Lung microvascular endothelial cell (primary cell): ENCODE data around the gene RAPGEF6. TPM values are rescaled to one million over a fixed set of nuclear protein-coding genes. Genes with fewer than 3 reads are reported as not detected.
"Not testable (repeated sequence)": the region's sequence is repeated elsewhere in the genome, so short reads cannot be mapped to it uniquely, and the experiment has no call there.

Experiments
- DNase-seq, 2 donors: peaks; one replicate each; pipeline versions ENCODE4 v3.0.0 to v3.0.0-alpha.2; 2010; ENCODE audit warnings: low read depth in 2 of 2
- total RNA-seq: library from RNA; depleted of rRNA; stranded (reverse); fragments of >200 nt; gene quantifications from 2 replicates; pipeline ENCODE4 v1.2.1, GENCODE V29; 2014

The RAPGEF6 gene
- total RNA-seq, 1 donor from 2014 or later, result 11.5 TPM

DNA sequence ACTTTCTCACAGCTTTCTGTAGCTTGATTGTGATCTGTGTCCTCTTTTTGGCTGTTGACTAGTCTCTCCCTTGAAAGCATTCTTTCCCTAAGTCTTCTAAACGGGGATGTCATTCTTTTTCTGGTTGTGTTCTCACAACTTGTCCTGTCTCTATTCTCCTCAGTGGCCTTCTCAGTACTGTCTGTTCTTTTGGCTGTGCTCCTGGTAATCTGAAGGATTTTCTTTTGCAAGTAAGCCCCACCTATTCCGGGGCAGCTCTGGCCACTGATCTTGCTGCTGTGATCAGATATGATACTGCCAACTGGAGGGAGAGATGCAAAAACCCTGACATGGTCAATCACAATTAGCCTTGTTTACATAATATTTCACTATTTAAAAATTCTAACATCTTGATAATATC lies 198.9 kb downstream of the RAPGEF6 start:
- no peak for DNase-seq

DNA sequence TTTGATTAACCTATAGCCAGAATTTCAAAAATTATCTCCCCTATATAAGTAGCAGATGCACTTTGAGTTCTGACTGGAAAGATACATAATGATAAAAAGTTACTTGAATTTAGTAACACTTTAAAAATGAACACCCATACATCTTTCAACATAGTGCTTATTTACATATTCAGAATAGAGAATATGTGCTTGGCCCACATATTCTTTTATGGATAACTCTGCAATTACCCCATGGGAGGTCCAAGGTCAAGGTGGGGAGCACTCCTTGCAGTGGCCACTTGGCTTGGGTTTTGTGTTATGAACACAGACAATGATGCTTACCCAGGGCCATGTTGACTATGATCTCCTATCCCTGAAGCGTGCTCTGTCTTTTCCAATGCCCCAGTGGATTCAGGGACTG lies 201.9 kb downstream of the RAPGEF6 start:
- no peak for DNase-seq

DNA sequence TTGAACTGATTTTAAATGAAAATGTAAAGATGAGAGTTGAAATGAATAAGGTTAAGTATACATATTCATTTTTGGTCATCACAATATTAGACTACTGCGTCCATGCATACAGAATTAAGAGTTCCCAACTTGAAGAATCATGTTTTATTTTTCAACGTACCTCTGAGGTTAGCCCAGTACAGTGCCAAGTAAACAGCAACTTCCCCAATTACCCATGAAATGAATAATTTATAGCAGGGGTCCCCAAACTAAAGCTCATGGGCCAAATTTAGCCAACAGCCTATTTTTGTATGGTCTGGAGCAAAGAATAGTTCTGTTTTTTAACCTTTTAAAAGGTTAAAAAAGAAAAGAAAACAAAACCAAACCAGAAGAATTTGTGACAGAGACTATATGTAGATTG lies 203.2 kb downstream of the RAPGEF6 start:
- no peak for DNase-seq

DNA sequence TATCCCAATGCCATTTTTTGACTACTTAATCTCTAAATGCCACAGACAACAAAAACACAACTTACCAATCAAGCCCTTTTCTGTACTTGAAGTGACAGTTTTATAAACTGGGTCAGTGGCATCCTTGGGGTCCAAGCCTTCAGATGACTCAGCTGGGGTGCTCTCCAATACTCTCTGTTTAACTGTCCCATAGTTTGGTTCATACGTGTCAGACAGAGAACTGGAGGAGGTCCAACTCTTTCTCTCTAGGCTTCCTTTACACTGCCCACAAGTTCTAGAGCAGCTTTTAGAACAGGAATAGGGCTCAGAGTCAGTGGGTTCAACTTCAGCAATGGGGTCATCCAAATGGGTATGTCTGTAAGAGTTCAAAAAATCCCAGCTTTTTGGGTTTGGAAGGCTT lies 204.2 kb downstream of the RAPGEF6 start:
- DNase-seq, result peak; percentile 6 to 7

DNA sequence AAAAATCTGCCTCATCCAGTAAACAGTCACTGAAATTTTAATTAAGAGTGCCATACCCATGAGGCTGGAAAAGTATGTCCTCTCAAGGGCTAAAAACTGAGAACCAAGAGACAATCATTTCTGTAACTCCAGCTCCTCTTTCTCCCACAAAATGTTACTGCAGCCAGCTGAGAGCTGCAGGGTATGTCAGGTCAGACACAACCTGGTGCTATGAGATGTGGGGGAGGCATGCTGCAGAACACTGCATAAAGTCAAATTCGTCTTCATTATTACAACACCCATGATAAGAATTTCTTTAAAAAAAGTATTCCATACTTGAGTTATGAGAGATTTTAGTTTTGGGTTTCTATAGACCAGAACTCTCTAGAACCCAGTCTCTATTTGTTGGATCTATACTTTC lies 209.0 kb downstream of the RAPGEF6 start:
- no peak for DNase-seq

DNA sequence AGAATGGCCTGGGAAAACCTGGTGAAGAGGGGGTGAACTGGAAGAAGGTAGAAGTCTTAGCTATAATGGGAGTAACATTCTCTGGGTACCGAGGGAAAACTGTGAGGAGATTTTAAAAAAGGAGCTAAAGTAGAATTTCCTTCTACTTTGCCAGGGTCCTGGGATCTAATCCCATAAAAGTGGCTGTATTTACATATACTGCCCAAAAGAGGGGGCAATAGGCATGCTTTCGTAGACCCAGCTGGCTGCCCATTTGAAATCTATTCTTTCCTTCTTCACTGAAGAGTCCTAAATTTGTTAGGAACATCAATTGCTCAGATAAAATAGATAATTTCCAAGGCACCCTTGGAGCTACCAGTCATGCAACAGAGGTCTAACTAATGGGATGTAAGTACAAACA lies 212.0 kb downstream of the RAPGEF6 start:
- DNase-seq, result peak; percentile 63 to 73

DNA sequence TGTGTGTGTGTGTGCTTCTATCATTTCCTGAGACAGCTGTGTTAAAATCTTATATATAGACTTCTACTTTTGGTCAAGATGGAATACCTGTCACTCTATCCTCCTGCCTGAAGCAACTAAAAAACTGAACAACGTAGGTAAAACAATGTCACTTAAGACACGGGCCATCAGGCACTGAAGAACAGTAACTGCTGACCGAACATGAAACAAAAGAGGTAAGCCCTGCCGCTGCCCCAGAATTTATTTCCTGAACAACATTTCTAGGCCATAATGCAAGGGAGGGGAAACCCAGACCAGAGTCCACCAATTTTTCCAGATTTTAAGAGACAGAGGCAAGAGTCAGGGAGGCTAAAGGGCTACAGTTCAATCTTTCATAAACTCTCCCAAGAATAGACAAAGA lies 215.2 kb downstream of the RAPGEF6 start:
- DNase-seq, result peak in 1 of 2 donors; percentile 7

DNA sequence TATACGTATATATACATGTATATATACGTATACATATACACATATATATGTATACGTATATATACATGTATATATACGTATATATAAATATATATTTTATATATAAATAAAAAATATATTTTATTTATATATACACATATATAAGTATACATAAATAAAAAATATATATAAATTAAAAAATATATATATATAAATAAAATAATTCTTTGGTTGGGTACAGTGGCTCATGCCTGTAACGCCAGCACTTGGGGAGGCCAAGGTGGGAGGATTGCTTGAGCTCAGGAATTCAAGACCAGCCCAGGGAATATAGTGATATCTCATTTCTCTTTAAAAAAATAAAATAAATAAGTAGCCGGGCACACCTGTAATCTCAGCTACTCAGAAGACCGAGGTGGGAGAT lies 216.2 kb downstream of the RAPGEF6 start:
- DNase-seq, result no peak

DNA sequence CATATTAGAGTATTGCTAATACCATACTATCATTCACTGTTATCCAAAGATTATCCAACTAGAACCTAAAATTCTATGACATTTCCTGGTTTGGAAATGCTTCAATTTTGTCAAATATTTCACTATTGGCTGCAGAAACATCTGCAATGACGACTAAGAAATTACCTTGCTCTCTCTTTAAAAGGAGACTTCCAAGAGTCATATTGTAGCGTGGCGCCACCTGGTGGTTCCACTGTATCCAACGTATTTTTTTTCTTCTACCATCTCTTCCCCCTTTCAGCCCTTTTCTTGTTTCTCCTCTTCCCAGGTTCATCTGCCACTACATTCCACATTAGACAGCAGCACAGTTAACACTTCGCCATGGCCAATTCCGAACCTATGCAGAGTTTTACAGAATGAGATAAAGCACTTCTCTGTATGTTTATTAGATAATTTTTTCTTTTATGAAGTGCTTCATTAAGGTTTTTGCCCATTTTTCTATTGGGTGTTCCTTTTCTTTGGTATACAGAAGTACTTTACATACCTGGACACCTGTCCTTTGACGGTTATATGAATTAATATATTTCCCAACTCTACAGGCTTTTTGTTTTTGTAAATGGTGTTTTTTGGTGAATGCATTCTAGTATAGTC lies 217.7 kb downstream of the RAPGEF6 start:
- peak; percentile 82 to 90 for DNase-seq

DNA sequence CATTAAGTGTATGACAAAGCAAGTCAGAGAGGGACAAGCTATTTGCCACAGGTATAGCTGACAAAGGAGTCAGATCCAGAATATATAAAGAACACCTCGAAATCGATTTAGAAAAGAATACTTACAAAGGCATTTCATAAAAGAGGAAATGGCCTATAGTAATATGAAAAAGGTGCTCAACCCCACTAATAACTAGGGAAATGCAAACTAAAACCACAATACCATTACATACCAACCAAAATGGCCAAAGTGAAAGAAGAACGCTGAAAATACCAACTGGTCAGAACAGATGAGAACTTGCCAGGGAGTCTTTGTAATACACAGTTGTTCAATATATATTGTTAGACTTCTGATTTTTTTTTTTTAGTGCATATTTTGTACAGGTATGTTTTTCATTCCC lies 218.3 kb downstream of the RAPGEF6 start:
- no peak for DNase-seq

DNA sequence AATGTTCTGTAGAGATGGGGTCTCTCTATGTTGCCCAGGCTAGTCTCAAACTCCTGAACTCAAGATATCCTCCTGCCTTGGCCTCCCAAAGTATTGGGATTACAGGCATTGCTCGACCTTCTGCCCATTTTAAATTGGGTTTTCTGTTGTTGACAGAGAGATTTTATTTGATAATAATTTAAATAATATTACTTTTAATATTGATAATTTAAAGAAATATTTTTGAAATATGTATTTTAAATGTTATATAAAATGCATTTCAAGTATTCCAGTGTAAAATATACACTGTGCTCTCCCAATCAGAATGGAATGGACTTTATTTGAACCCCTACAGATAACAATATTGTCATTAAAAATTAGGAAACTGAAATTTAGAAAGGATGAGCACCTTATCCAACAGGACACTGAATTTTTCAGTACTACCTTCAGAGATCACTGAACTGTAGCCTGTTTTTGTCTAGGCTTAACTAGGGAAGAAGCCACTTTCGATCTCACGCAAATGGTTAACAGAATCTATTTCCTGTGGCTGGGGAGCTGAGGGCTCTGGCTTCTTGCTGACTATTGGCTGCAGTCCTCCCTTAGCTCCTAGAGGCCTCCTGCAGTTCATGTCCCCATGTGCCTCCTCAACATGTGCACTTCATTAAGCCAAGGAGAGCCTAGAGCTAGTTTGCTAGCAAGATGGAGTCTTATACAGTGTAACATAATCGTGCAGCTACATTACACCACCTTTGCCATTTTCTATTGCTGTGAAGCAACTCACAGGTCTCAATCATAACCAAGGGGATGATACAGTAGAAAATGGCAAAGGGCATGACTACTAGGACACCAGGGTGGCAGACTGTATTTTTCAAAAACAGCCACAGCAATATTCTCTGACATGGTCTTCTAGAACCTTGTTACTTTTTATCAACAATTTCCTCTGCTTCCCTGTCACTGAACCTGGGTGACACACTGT lies 221.1 kb downstream of the RAPGEF6 start:
- no peak for DNase-seq

DNA sequence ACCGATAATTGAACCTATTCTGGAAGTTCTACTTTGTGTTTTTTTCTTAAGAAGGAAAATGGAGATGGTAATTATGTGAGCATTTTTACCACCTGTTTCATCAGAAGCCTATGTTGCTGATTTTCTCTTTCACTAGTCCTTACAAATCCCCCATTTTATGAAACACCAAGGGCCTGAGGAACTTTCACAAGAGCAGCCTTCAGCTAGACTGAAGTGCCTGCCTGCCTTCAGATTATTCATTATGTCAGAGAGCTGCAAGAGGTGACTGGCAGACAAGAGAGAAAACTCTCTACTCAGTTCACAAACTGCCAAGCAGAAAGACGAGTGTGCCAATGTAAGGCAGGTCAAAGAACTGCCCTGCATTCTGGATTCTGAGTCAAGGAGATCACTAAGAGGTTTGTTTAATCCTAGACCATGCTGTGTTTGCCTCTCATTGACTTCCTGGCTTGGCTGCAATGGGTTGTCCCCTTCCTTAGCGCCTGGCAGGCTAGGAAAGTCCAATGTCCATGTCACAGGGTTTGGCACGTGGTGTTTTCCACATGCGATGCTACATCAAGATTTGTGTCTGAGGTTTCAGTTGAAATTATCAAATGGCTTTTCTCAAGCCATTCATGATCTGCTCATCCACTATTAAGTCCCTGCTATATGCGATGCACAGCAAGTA lies 227.9 kb downstream of the RAPGEF6 start:
- no peak for DNase-seq

DNA sequence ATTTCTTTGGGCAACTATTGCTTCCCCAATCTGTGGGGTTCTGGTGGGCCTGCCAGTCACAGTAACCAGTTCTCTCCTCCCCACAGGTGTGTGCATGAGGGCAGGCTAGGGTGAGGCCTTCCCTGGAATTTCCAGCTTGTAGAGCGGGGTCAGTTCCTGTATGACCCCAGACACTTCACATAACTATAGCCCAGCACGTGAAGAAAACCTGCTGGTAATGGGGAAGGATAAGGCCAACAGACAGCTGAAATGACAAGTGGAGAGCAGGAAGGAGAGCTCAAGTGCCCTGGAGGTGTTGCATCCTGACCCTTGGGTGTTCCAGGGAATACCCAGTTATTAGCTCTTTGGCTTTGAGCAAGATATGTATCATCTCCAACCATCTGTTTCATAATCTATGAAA lies 229.0 kb downstream of the RAPGEF6 start:
- DNase-seq, result no peak

DNA sequence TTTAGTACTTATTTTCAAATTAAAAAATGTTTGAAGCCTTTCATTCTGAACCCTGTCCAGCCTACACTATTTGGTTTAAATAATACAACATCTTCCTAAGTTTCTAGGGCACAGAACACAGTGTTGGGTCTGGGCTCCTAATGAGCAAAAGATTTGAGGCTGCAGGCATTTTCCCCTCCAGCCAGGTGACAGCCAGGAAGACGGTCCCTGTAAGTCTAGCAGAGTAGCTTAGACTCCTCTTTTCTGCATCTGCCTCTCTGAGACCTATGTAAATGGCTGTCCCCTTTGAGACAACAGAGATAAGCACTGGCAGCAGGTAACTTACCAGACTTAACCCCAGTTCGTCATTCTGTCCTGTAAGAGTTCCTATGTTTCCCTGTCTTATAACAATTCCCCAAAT lies 229.4 kb downstream of the RAPGEF6 start:
- no peak for DNase-seq

DNA sequence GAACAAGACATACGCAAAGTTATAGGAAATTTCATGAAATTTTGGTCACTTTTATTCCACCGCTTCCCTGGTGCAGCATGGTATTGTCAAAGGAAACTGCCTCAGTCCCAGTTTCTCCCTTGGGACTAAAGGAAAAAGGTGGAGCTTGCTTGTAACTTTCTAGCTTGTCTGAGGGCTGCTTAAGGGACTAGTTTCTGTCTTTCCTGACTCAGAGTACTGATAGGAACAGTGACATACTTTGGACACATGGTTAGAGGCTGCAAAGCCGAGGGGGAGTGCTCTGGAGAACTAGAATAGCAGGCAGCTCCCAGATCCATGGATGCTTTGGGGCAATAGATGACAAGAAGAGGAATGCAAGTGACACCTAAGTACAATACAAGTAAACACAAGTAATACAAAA lies 234.4 kb downstream of the RAPGEF6 start:
- DNase-seq, result no peak

DNA sequence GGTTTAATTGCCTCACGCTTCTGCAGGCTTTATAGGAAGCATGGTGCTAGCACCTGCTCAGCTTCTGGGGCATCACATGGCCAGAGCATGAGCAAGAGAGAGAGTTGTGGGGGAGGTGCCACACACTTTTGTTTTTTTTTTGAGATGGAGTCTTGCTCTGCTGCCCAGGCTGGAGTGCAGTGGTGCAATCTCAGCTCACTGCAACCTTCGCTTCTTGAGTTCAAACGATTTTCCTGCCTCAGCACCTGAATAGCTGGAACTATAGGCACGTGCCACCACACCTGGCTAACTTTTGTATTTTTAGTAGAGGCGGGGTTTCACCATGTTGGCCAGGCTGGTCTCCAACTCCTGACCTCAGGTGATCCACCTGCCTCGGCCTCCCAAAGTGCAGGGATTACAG lies 236.0 kb downstream of the RAPGEF6 start:
- not testable (repeated sequence) for DNase-seq

DNA sequence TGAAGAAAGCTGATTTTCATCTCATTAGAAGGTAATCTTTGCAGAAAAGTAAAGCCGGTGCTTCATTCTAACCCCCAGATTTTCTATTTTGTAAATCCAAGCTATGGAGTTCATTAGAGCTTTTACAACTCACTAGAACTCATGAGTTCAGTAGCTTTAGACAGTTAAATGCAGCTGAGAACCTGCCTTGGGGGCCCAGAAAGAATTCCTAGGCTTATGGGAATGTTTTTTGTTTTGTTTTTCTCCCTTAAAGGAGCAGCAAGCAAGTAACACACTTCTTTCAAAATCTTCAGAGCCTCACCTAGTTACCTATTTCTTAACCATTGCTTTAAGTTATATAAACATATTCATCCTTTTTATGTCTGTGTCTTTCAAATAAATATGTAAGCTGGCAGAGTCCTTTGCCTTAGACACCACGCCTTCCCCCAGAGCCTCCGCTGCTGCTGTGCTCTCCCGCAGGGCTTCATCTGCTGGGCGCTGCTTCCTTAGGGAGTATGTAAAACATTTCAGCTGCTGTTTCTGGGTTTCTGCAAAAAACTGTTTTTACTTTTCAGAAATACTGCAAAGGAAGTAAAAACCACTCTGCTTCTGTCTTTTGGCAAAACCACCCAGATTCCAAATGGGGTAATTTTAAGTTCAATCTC lies 238.3 kb downstream of the RAPGEF6 start:
- no peak for DNase-seq

DNA sequence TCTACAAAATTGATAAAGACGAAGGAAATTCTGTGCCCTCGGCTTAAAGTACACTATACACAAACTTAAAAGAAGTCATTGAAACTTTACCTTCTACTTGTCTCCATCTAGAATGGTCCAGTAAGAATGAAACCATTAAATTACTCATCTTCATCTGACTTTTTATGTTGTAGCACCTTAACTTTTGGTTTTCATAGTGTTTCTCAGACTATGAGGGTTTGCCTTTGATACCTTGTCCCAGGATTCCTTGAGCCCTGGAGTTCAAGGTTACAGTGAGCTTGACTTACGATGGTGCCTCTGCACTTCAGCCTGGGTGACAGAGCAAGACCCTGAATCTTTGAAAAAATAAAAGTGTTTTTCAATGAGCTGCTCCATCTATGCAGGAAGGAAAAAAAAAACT lies 239.0 kb downstream of the RAPGEF6 start:
- DNase-seq, result no peak

DNA sequence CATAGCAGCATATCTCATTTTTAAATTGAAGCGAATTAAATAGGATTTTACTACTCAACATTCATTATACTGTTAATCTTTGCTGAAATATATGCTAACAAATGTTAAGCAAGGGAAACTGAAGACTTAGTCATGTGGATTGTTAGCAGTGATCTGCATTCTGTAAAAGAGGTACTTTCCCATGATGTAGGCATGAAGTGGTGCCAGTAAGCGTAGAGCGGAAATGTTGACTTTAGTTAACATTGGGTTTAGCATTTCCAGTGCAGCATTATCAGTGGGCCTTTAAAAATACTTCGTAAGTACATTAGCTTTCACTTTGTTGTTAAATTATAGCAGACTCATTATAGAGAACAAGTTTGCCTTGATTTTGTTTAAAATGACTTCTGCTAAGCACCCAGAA lies 240.9 kb downstream of the RAPGEF6 start:
- peak; percentile 90 to 95 for DNase-seq

DNA sequence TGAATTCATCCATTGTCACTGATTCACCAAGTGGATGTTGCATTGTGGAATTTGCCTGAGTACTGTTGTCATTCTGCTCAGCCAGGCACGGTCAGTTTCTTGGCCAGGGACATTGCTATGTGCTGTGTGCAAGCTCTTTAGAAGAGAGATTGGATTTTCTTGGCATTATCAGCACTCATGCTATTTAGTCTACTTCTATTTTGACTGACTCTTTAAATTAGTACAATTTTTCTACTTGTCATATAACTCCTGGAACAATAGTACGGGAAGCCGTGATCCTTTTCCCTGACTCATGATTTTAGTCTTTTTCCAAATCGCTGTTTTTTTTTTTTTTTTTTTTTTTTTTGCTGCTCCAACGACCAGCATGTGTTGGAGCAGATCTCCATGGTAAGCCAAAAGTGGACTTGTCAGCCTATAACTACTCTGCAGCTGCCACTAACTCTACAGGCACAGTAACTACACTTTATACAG lies 241.5 kb downstream of the RAPGEF6 start:
- peak; percentile 49 to 95 for DNase-seq

DNA sequence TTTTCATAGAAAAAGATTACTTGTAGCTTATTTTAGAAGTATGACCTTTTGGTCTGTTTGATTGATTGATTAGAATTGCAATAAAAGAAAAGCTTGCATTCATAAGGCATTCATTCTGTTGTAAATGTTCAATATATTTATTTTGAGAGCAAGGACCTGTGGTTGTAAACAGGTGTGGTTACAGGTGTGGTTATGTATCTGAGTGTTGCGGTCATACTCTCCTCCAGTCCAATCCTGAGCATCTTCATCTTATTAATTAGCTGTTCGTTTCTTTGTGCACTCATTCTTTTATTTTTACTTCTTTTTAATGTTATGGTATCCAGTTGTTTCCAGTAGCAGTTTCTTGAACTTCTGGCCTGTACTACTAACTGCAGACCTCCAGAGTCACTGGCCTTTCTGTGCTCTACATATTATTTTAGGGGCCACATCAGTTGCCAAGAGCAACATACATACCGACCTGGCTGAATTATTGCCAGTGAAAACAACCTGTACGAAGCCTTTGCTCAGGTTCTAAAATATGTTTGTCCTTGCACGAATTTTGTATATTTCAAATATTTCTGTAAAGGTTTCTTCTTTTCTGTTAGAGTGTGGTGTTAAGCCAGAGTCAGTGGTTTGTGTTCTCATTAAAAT lies 242.4 kb downstream of the RAPGEF6 start:
- DNase-seq, result peak in 1 of 2 donors; percentile 69
